Nephron (organoid): ENCODE measurements around the gene GALNT14.
A peak's percentile ranks its signal among the peaks of the same experiment; 100 is the strongest.

Experiments
- H3K27ac Mint-ChIP-seq, 3 experiments: 2 replicates each; pipeline ENCODE4 v1.8.0; 2020; ENCODE audit warnings: mixed read lengths in 3 of 3, mild to moderate bottlenecking in 2 of 3, moderate library complexity in 1 of 3
- H3K27me3 Mint-ChIP-seq: 2 replicates; pipeline ENCODE4 v1.8.0; 2021; ENCODE audit warnings: low read depth, mild to moderate bottlenecking, moderate library complexity, mixed read lengths
- H3K36me3 Mint-ChIP-seq: 2 replicates; pipeline ENCODE4 v1.8.0; 2020; ENCODE audit warnings: low read depth, mixed read lengths
- H3K4me1 Mint-ChIP-seq: 2 replicates; pipeline ENCODE4 v1.8.0; 2020; ENCODE audit warnings: mixed read lengths
- H3K4me3 Mint-ChIP-seq, 3 experiments: 2 replicates each; pipeline ENCODE4 v1.8.0; 2020; ENCODE audit warnings: mild to moderate bottlenecking in 3 of 3, mixed read lengths in 3 of 3, moderate library complexity in 2 of 3
- H3K9me3 Mint-ChIP-seq: 2 replicates; pipeline ENCODE4 v1.8.0; 2020; ENCODE audit warnings: mixed read lengths
- CTCF ChIP-seq, 3 experiments: fragments of 200-600 bp; sonication (generic); IDR thresholded peaks; one replicate each; pipeline ENCODE4 v1.5.0; 2021; ENCODE audit warnings: antibody characterized with exemption in 3 of 3; ENCODE audit not compliant: unreplicated experiment in 3 of 3

Gene GALNT14

GRCh38 chr2:31002537-31003150 lies 135.6 kb downstream of the GALNT14 start:
- Mint-ChIP-seq H3K4me3 (no peak overlapping the region), H3K36me3 (no peaks in the 10 kb centered on the region), H3K27ac (no peak overlapping the region), H3K9me3 (no peaks in the 10 kb centered on the region), H3K4me1 (peaks cover 47% of the 10 kb centered on the region), H3K27me3 (peaks cover 65% of the 10 kb centered on the region)
- no peak for TF ChIP-seq CTCF (IDR thresholded peaks at IDR 0.05; ENCODE audit: unreplicated experiment in 3 of 3)

GRCh38 chr2:31000970-31001369 lies 137.3 kb downstream of the GALNT14 start:
- no peak overlapping the region for H3K4me3 Mint-ChIP-seq
- peaks cover 40% of the 10 kb centered on the region for H3K4me1 Mint-ChIP-seq
- no peaks in the 10 kb centered on the region for H3K36me3 Mint-ChIP-seq
- no peak for TF ChIP-seq CTCF (IDR thresholded peaks at IDR 0.05; ENCODE audit: unreplicated experiment in 3 of 3)
- H3K27ac Mint-ChIP-seq: no peak overlapping the region
- H3K9me3 Mint-ChIP-seq: no peaks in the 10 kb centered on the region
- H3K27me3 Mint-ChIP-seq: peaks cover 48% of the 10 kb centered on the region

- no peaks in the 10 kb centered on the region for H3K36me3 Mint-ChIP-seq
- H3K27ac Mint-ChIP-seq: peak overlapping the region in 1 of 3 experiments; percentile 18
- peaks cover 28% of the 10 kb centered on the region for H3K27me3 Mint-ChIP-seq
- H3K9me3 Mint-ChIP-seq: no peaks in the 10 kb centered on the region
- no peak overlapping the region for H3K4me3 Mint-ChIP-seq
- H3K4me1 Mint-ChIP-seq: peaks cover 35% of the 10 kb centered on the region
- TF ChIP-seq CTCF (IDR thresholded peaks at IDR 0.05; ENCODE audit: unreplicated experiment in 3 of 3): no peak
These were observed 139.6 kb downstream of the GALNT14 start for GRCh38 chr2:30998672-30999071.

- H3K4me1 Mint-ChIP-seq: peaks cover 28% of the 10 kb centered on the region
- no peak overlapping the region for H3K4me3 Mint-ChIP-seq
- H3K27ac Mint-ChIP-seq: peak overlapping the region in 1 of 3 experiments; percentile 18
- no peaks in the 10 kb centered on the region for H3K9me3 Mint-ChIP-seq
- no peaks in the 10 kb centered on the region for H3K36me3 Mint-ChIP-seq
- TF ChIP-seq CTCF (IDR thresholded peaks at IDR 0.05; ENCODE audit: unreplicated experiment in 3 of 3): no peak
- H3K27me3 Mint-ChIP-seq: peaks cover 22% of the 10 kb centered on the region
These were observed 140.3 kb downstream of the GALNT14 start for GRCh38 chr2:30997979-30998378.

- Mint-ChIP-seq H3K4me3 (no peak overlapping the region), H3K27me3 (peaks cover 32% of the 10 kb centered on the region), H3K9me3 (no peaks in the 10 kb centered on the region), H3K4me1 (peaks cover 40% of the 10 kb centered on the region), H3K36me3 (no peaks in the 10 kb centered on the region), H3K27ac (no peak overlapping the region)
- TF ChIP-seq CTCF (IDR thresholded peaks at IDR 0.05; ENCODE audit: unreplicated experiment in 3 of 3): no peak
These were observed 143.8 kb downstream of the GALNT14 start for GRCh38 chr2:30994227-30995056.
